ENCODE measurements around the gene CYREN.
"Not testable (repeated sequence)": the region's sequence is repeated elsewhere in the genome, so short reads cannot be mapped to it uniquely, and the experiment has no call there.

Gene CYREN

DNA sequence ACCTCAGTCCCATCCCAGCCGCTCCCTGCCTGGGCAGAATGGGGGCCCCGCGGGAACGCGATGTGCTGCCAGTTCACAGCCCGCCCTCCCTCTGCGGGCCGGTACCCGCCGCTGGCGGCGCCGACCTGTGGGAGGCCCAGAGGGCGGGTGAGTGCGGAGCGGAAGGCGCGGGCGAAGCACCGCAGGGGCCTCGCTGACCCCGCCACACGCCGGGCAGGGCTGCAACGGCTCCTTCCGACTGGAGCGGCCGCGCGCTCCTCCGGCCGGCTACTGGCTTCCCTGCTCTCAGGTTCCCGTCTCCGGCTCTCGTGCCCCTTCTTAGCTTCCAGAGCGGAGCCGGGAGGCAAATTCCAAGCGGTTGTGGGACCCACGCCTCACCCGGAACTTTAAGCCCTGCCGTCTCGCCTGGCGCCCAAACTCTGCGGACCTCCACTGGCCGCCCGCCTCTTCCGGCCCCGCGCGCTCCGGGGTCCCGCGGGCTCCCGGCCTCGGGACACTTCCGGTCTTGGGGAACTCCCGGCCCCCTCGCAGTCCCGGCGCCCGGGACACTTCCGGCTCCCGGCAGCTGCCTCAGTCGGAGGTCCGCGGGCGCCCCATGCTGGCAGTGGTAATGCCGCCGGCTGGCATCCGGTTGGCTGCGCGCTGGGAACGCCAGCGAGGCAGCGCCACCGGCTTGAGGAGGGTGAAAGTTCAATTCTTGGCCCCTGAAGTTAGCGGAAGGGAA lies at the start of gene CYREN:
CYREN (minus strand) TSS at position 434 of the 724 bp plus-strand sequence. CDS start 1,785 bp downstream, outside the sequence.
- DNase-seq (ENCODE audit: low read depth): peak; percentile 86

GRCh38 chr7:135217645-135218509 lies 47.4 kb upstream of the CYREN start:
- no peak for DNase-seq (ENCODE audit: low read depth)

- DNase-seq (ENCODE audit: low read depth): no peak
Observed at GRCh38 chr7:135215698-135216097, 45.2 kb upstream of the CYREN start.

DNA sequence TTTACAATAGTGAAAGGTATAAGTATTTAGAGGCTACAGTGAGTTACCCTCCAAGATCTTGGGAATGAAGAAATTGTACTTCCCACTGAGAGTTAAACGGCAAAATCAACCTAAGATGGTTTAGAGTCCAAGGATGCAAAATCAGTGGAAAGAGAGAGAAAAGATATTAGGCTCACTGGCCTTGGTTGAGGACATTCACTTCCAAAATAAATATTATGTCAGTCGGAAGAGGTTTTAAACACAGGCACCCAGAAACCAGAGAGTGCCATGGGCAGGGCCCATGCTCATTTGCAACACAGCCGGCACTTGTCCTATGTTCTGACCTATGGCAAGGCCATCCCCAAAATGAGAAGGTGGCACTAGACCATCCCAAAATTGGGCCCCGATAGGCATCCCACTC lies 44.7 kb upstream of the CYREN start:
- DNase-seq (ENCODE audit: low read depth): no peak

DNA sequence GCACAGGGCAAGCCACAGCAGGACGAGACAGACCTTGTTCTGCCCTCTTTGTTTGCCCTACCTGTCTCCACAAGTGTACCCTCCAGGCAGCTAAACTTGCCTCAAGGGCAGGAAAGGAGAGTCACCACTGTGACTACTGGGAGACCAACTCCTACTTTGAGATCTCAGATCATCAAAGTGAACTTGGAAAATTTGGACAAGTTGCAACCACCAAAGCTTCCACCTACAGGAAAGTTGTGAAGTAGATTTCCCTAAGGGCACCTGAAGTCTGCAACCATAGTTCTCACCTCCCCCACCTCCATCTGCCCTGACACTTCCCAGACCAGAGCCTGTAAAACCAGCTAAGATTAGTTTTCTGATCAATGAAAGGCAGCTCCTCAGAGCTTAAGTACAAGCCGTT lies 43.3 kb upstream of the CYREN start:
- no peak for DNase-seq (ENCODE audit: low read depth)

DNA sequence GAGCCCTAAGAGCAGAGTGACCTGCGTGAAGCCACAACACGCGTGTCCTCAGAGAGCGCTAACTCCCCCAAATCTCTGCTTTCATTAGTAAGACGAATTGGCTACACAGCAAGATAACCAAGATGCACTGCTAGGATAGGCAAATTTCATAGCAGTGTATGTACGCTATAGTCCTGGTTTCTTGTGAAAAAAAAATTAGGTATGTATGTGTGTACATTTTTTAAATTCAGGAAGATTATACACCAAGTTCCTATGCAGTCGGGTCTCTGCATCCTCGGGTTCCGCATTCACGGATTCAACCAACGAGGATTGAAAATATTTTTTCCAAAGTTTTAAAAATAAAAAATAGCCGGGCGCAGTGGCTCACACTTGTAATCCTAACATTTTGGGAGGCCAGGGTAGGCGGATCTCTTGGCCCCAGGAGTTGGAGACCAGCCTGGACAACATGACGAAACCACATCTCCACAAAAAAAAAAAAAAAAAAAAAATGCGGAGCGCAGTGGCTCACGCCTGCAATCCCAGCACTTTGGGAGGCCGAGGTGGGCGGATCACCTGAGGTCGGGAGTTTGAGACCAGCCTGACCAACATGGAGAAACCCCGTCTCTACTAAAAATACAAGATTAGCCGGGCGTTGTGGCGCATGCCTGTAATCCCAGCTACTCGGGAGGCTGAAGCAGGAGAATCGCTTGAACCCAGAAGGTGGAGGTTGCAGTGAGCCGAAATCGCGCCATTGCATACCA lies 41.6 kb upstream of the CYREN start:
- DNase-seq (ENCODE audit: low read depth): not testable (repeated sequence)

- peak; percentile 95 for DNase-seq (ENCODE audit: low read depth)
Observed at GRCh38 chr7:135211179-135211945, 40.9 kb upstream of the CYREN start, which contains the start of gene WDR91. Gene WDR91 (minus strand): TSS chr7:135211526. CDS start chr7:135211502, 24 bp downstream.

DNA sequence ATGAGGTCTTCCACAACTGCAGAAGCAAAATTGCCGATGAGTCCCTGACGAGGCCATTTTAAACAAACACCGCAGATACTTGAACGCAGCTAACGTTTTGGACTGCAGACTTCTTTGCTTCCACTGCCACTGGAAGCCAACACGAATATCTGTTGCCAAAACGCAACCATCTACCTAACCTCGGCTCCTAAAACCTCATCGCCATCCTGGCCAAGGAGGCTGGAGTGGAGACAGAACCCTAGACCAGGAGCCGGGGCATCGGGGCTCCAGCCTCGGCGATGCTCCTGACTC lies 40.3 kb upstream of the CYREN start:
- no peak for DNase-seq (ENCODE audit: low read depth)

GRCh38 chr7:135209225-135209834 lies 38.8 kb upstream of the CYREN start:
- DNase-seq (ENCODE audit: low read depth): no peak

- no peak for DNase-seq (ENCODE audit: low read depth)
Observed at GRCh38 chr7:135208102-135208793, 37.7 kb upstream of the CYREN start.

DNA sequence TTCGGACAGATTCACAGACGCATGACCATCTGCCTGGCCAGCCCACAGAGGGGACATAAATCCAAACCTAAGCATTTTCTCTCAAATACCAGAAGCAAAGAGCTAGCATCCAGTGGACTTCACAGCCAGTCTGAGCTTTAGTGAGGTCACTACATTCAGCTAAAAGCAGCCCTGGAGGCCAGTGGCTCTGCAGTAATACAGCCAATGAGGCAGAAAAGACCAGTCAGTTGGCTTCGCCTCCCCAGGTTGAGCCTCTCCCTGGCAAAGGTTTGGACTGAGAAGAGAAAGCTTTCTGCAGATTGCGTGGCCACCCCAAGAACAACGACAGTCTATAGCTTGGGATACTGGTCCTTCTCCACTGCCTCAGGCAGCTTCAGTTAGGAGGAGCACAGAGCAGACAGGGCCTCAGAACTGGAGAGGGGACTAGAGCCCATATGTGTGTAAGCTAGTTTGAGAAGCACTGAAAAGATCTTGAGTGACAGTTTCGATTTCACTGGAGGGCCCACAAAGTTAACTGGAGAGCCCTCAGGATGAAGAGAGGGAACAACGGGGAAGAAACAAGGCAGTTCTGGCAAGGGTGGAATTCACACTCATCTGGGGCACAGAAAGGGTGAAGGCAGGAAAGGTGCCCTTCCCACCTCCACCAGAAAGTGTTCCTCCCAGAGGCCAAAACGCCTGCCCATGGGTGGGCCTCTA lies 37.0 kb upstream of the CYREN start:
- no peak for DNase-seq (ENCODE audit: low read depth)

DNA sequence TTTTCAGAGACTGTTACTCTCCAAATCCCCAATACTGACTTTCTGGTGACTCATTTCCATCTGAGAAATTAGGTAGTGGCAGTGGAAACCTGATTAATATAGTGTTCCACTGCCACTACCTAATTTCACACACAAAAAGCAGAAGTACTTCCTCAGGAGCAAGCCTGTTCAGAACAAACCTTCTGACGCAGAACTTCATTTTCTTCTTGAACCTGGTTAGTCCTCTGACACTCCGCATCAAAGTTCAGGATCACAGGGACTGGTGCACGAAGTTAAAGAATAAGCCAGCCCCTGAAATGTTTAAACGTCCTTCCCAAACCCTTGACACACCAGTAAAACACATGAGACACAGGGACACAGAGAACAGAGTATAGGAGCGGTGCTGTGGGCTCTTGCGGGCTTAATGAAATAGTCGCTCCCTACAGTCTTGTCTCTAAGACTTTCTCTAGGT lies 36.5 kb upstream of the CYREN start:
- no peak for DNase-seq (ENCODE audit: low read depth)

- no peak for DNase-seq (ENCODE audit: low read depth)
Observed at GRCh38 chr7:135205850-135206249, 35.3 kb upstream of the CYREN start.

DNA sequence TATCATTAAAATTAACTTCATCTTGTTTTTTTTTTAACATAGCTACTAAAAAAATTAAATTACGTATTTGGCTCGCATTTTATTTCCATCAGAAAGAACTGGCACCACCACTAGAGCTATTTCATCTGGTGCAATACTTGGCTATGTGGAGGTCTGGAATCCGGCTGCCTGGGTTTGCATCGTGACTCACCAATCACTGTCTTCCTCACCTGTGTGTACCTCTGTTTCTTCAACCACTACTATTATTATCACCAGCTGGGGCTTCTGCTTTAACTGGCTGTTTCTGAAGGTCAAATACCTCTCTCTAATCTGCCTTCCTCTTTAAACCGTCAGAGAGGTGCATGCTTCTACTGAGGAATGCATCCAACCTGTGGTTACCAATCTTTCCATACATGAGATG lies 34.4 kb upstream of the CYREN start:
- DNase-seq (ENCODE audit: low read depth): no peak

DNA sequence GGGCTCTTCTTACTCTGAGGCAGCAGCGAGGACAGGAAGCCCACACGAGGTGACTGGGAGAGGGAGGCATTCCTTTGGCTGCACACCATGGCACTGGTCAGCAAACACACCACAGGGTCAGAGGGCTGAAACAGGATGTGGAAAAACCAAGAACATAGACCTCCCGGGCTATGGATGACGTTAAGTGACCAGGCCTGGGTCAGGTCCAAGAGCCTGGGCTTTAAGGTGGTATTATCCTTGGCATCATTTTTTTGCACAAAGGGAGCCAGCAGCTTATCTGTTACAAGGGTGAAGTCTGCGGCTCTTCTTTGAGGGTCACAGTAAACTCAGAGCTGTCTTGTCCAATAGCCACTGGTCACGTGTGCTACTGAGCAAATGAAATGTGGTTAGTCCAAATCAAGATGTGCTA lies 33.8 kb upstream of the CYREN start:
- DNase-seq (ENCODE audit: low read depth): no peak

- DNase-seq (ENCODE audit: low read depth): no peak
Observed at GRCh38 chr7:135201350-135201749, 30.8 kb upstream of the CYREN start.

- DNase-seq (ENCODE audit: low read depth): no peak
Observed at GRCh38 chr7:135200821-135201331, 30.4 kb upstream of the CYREN start.

DNA sequence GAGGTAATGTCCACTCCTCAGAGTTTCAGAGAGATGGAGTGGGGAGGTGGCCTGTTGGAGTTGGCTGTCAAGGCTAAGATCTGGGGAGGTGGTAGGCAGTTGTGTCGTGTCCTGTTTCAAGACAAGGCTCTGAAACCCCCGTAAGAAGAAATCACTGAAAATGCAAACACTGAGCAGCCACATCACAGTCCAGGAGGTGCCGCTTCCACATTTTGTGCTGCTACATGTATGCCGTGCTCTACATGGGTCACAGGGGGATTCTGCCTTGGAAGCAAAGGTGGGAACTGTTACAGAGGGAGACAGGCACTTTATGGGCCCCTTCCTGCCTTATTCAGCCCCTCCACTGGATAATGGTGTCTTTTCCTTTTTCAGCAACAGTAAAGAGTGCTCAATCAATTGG lies 28.9 kb upstream of the CYREN start:
- DNase-seq (ENCODE audit: low read depth): no peak

GRCh38 chr7:135197906-135198655 lies 27.6 kb upstream of the CYREN start:
- no peak for DNase-seq (ENCODE audit: low read depth)

Data from activated gamma-delta T cell treated with anti-CD3 and anti-CD28 coated beads, Interleukin-2, amount 50 U/mL, for 16 hours (primary cell).